A549 treated with ZK216348 at 1 μM for 4 hours (cell line): ENCODE results near the gene PRELID2. TPM values are rescaled to one million over a fixed set of nuclear protein-coding genes. Genes with fewer than 3 reads are reported as not detected.

Source experiments
- total RNA-seq: library from RNA; stranded (reverse); fragments of 200-300 nt; extraction: Qiagen RNA extraction; gene quantifications from 5 replicates; pipeline ENCODE4 v1.2.3, GENCODE V29; 2022; ENCODE audit warnings: low read depth

The PRELID2 gene
- total RNA-seq: 6.6 to 9.2 TPM (median 8.2 TPM) in 5 replicates

GRCh38 chr5:145834917-145835847 lies at the start of gene PRELID2:
PRELID2 (minus strand) TSS chr5:145835342; CDS start chr5:145835251, 91 bp downstream.

GRCh38 chr5:145872914-145873313 lies 37.8 kb upstream of the PRELID2 start, which contains the start of gene GRXCR2:
GRXCR2 (minus strand) TSS chr5:145873014; CDS start chr5:145872968, 46 bp downstream.

Other genes starting within 250 kb of the PRELID2 start
- gene GRXCR2, start 37.7 kb upstream of the PRELID2 start, total RNA-seq: not detected in 5 replicates
- gene SH3RF2, start 101.2 kb upstream of the PRELID2 start, total RNA-seq: 1.6 to 3.1 TPM (median 2.5 TPM) in 5 replicates